Right renal pelvis (tissue), 4 donors: Measurements from ENCODE around the gene TOM1. TPM values are rescaled to one million over a fixed set of nuclear protein-coding genes. Genes with fewer than 3 reads are reported as not detected.
"Not testable (repeated sequence)": the region's sequence is repeated elsewhere in the genome, so short reads cannot be mapped to it uniquely, and the experiment has no call there.

ENCODE experiments used
- DNase-seq, 4 donors: peaks; one replicate each; pipeline ENCODE4 v3.0.0-alpha.2; 2013; ENCODE audit warnings: low read depth in 4 of 4, low spot score in 3 of 4, missing footprints in 1 of 4
- polyA plus RNA-seq, 4 donors: library from polyadenylated mRNA; unstranded; fragments of 120-200 nt; gene quantifications; one replicate each; pipeline ENCODE4 v1.2.1, GENCODE V29; 2013; ENCODE audit not compliant: insufficient read length in 4 of 4

The TOM1 gene
- polyA plus RNA-seq, 4 donors, result 33.0 to 45.8 (median 38.7) TPM

DNA sequence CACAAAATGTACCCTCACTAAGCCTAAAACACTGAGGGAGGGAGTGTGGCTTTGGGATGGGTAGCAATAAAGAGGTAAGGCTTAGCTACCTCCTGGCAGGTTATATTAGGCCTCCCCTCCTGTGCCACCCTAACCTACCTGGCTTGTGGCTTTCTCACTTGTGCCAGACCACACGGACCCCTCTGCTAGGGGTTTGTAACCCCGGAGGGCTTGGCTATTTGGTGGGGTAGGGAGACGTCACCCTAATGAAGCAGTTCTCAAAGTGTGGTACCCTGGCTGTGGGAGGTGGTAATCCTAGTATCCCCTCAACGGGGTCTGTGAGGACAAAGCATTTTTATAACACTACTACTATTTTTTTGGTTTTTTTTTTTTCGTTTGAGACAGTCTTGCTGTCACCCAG, 91.2 kb downstream of the TOM1 start:
- DNase-seq, result no peak

DNA sequence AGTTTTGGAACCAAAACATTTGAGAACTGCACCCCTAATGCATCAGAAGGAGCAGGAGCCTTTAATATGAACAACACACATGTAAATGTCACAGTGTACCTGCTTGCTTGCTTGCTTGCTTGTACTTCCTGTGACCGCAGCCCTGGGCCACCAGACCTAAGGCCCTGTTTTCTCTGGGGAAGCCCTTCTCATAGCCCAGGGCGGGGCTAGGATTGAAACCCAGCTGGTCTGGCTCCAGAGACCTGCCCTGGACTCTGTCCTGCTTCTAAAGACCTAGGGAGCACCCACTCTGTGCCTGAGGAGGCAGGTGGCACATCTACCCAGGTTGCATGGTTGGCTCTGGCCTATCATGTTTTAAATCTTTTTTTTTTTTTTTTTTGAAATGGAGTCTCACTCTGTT, 92.7 kb downstream of the TOM1 start:
- DNase-seq, result no peak

DNA sequence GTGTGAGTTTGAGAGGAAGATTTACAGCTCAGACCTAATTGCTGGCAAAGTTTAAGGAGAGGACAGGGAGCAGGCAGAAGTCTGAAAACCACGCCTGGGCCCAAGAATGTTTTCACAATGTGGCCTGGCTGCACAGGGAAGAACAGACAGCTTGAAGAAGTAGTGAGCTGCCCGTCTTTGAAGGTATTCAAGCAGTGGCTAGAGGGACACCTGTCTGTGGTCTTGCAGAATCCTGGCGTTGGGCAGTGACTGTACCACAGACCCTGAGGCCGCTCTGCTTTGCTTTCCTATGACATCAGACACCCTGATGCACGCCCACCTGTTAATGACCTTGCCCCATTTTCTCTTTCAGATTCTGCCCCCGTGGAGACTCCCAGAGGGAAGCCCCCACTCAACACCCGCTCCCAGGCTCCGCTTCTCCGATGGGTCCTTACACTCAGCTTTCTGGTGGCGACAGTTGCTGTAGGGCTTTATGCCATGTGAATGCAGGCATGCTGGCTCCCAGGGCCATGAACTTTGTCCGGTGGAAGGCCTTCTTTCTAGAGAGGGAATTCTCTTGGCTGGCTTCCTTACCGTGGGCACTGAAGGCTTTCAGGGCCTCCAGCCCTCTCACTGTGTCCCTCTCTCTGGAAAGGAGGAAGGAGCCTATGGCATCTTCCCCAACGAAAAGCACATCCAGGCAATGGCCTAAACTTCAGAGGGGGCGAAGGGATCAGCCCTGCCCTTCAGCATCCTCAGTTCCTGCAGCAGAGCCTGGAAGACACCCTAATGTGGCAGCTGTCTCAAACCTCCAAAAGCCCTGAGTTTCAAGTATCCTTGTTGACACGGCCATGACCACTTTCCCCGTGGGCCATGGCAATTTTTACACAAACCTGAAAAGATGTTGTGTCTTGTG, 93.7 kb downstream of the TOM1 start:
- no peak for DNase-seq

DNA sequence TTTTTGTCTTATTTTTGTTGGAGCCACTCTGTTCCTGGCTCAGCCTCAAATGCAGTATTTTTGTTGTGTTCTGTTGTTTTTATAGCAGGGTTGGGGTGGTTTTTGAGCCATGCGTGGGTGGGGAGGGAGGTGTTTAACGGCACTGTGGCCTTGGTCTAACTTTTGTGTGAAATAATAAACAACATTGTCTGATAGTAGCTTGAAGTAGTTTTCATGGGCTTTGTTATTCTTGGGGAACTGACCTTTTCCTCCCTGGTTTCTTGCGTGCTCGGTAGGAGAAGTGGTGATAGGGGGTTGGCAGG, 94.3 kb downstream of the TOM1 start:
- no peak for DNase-seq

DNA sequence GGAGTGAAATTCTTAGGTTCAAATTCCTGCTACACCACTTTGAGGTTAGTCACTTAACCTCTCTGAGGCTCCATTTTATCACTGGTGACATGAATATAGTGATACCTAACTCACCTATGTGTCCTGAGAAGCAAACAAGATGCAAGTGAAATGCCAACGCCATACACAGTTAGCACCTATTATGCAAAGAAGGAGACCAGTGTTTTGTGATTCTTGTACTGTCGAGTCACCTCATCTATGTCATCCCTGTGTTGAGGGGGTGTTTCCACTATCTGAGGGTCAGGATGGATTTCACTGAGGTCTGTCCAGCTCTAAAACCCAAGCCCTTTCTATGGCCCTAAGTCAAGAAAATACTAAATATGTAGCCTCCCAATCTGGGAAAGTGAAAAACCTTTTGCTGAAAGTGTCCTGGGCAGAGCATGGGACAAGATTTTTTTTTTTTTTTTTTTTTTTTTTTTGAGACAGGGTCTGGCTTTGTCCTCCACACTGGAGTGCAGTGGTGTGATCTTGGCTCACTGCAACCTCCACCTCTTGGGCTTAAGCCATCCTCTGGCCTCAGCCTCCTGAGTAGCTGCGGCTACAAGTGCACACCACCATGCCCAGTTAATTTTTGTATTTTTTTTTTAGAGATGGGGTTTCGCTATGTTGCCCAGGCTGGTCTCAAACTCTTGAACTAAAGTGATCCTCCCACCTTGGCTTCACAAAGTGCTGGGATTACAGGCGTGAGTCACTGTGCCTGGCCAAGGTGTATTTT, 95.3 kb downstream of the TOM1 start:
- DNase-seq, result no peak

DNA sequence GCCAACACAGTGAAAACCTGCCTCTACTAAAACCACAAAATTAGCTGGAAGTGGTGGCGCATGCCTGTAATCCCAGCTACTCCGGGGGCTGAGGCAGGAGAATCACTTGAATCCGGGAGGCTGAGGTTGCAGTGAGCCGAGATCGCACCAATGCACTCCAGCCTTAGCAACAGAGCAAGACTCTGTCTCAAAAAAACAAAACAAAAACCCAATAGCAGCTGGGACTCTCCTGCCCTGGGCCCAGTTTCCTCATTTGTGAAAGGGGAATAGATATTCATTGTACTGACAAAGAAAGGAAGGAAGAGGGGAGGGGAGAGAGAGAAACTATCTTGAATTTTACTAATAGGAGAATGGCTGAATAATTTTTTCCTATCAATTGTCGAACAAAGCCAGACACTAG, 96.9 kb downstream of the TOM1 start:
- not testable (repeated sequence) for DNase-seq

DNA sequence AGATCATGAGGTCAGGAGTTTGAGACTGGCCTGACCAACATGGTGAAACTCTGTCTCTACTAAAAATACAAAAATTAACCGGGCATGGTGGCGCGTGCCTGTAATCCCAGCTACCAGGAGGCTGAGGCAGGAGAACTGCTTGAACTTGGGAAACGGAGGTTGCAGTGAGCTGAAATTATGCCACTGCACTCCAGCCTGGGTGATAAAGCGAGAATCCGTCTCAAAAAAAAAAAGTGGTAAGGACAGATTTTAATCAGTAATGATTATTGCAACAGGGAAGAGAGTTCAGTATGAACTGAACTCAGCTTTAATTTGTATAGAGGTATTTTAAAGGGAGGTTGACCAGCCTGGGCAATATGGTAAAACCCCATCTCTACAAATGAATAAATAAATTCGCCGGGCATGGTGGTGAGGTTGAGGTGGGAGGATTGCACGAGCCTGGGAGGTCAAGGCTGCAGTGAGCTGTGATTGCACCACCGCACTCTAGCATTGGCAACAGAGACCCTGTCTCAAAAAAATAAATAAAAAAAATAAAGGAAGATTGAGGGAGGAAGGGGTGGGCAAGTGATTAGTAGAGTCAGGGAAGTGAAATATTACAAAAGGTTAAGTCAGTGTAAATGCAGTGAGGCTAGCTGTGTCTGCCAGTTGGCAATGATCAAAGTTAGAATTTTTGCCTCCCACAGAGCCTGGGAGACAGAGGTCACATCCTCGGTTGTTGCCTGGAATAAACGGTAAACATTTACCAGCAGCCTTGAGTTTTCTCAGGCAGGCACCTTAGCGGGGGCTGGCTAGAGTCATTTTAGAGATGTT, 97.6 kb downstream of the TOM1 start:
- DNase-seq, result peak in 3 of 4 donors; percentile 55 to 74 (median 73)

Other genes with a start within 250 kb of the TOM1 start
- under 1 TPM; 0.23 to 0.32 (median 0.28) TPM for gene ISX, start 233.7 kb upstream of the TOM1 start, polyA plus RNA-seq
- gene HMGXB4, start 42.4 kb upstream of the TOM1 start, polyA plus RNA-seq, result 10 to 100 TPM; 24.4 to 29.7 (median 28.8) TPM
- 10 to 100 TPM; 39.9 to 56.6 (median 43.2) TPM for gene HMOX1, start 81.2 kb downstream of the TOM1 start, polyA plus RNA-seq
- 10 to 100 TPM; 56.5 to 74.2 (median 69.0) TPM for gene MCM5, start 100.2 kb downstream of the TOM1 start, polyA plus RNA-seq
- 1 to 10 TPM; 1.6 to 2.1 (median 1.9) TPM for gene RASD2, start 240.9 kb downstream of the TOM1 start, polyA plus RNA-seq